VCaP (cell line): ENCODE data around the gene NR3C1.

Source experiments
- H3K27ac ChIP-seq: fragments of 450-650 bp; 2 replicates; pipeline ENCODE4 v1.5.1; 2017
- TF ChIP-seq, protein P1 (sequence below): fragments of 450-650 bp; conservative IDR thresholded peaks from 2 replicates; pipeline ENCODE4 v1.5.1; 2017; ENCODE audit warnings: mild to moderate bottlenecking, moderate library complexity

NR3C1 gene

DNA sequence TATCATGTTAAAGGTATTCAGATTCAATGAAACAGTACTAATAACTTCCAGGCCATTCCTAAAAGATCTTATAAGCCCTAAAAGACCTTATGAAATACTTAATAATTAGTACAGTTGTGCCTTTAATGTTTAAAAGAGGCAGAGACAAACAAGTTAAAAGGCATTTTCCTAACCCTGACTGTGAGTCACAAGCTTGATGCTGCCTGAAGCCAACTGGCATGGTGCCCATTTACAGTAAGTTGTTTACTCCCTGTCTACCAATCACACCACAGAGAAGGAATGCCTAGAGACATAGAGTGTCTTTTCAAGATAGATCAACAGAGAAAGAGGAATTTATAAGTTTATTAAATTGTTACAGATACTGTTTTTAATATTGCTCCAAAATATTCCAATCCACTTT, 47.8 kb downstream of the NR3C1 start:
- 0 out of 2 replicates have a peak overlapping the region, but pooled peaks have one; percentile 20 for H3K27ac ChIP-seq

DNA sequence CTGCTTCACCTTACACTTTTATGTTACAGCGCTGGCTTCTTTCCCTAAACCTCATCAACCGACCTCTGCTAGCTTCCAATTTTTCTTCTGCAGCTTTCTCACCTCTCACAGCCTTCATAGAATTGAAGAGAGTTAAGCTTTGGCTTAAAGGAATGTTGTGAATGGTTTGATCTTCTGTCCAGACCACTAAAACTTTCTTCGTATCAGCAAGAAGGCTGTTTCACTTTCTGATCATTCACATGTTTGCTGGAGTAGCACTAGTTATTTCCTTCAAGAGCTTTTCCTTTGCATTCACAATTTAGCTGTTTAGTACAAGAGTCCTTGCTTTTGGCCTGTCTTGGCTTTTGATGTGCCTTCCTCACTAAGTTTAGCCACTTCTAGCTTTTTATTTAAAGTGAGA, 49.5 kb downstream of the NR3C1 start:
- TF ChIP-seq, protein P1, sequence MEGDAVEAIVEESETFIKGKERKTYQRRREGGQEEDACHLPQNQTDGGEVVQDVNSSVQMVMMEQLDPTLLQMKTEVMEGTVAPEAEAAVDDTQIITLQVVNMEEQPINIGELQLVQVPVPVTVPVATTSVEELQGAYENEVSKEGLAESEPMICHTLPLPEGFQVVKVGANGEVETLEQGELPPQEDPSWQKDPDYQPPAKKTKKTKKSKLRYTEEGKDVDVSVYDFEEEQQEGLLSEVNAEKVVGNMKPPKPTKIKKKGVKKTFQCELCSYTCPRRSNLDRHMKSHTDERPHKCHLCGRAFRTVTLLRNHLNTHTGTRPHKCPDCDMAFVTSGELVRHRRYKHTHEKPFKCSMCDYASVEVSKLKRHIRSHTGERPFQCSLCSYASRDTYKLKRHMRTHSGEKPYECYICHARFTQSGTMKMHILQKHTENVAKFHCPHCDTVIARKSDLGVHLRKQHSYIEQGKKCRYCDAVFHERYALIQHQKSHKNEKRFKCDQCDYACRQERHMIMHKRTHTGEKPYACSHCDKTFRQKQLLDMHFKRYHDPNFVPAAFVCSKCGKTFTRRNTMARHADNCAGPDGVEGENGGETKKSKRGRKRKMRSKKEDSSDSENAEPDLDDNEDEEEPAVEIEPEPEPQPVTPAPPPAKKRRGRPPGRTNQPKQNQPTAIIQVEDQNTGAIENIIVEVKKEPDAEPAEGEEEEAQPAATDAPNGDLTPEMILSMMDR = no peak
- no peak overlapping the region for H3K27ac ChIP-seq

More for the DNA sequence above, 47.8 kb downstream of the NR3C1 start:
- TF ChIP-seq, protein P1 = no peak

DNA sequence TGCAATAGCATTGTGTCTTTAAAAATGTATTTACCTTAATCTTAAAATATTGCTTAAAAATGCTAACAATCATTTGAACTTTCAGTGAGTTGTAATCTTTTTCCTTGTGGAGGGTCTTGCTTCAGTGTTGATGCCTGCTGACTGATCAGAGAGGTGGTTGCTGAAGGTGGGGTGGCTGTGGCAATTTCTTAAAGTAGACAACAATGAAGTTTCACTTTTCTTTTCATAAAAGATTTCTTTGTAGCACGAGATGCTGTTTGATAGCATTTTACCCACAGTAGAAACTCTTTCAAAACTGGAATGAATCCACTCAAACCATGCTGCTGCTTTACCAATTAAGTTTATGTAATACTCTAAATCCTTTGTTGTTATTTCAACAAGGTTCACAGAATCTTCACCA, 50.8 kb downstream of the NR3C1 start:
- no peak overlapping the region for H3K27ac ChIP-seq
- TF ChIP-seq, protein P1 = no peak

DNA sequence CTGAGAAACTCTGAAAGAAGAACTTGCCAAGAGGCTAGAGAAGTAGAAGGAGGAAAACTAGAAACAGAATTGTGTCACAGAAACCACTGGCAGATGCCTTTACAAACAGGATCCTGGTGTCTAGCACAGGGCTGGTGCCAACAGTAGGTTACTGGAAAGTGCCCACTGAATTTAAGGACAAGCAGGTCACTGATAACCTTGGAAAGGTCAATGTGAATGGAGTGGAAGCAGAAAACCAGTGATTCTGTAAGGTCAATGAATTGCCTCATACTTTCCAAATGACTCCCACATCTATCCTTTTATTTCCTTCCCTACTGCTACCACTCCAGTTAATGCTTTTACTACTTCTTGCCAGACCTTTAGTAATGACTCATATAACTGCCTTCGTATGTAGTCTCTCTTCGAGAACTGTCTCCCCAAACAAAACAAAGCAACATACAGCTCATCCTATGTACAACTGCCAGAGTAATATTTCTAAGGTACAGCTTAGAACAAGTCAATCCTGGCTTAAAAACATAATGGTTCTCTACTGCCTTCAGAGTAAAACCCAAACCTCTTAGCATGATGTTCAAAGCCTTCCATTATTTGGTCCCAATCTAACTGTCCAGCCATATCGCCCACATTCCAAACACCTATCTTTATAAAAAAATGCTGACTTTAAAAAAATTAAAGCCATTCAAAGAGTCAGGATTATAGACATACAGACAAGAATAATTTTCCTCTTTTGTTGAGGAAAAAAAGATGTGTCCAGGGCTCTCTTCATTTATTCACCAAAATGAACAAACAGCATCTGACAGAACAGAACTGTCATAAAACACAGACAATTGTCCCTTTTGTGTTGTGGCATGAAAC, 52.5 kb downstream of the NR3C1 start:
- H3K27ac ChIP-seq = no peak overlapping the region
- TF ChIP-seq, protein P1 = no peak

DNA sequence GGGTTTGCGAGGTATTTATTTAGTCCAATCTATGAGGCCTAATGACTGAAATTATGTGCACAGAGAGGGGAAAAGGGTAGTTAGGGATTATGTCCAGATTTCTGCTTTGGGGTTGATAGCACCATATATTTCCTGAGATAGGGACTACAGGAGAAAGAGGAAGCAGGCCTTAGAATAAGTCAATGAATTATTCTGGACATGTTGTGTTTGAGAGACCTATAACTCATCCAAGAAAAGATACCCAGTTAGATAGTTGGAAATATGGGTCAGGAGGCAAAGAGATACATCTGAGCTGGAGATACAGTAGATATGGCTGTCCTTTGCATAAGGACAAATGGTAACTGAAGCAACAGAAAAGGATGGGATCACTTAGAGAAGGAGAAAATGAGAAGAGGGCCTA, 53.1 kb downstream of the NR3C1 start:
- TF ChIP-seq, protein P1 = no peak
- no peak overlapping the region for H3K27ac ChIP-seq

DNA sequence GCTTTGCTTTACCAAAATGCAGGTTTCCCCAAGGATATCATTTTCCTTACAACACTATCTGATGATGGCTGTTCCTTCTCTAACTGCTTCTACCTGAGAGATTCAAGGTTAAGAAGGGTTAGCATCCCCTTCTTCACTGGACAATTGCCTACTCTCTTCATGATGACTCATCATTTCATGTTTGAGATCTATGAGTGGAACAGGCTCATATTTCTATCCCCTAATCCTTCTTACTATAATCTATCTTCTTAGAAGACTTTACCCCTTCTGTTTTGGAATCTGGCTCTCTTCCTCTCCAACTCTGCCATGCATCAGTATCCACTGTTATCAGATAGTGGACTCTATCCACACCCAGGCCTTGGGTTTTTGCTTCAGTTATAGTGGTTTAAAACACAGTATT, 54.3 kb downstream of the NR3C1 start:
- TF ChIP-seq, protein P1 = no peak
- no peak overlapping the region for H3K27ac ChIP-seq

DNA sequence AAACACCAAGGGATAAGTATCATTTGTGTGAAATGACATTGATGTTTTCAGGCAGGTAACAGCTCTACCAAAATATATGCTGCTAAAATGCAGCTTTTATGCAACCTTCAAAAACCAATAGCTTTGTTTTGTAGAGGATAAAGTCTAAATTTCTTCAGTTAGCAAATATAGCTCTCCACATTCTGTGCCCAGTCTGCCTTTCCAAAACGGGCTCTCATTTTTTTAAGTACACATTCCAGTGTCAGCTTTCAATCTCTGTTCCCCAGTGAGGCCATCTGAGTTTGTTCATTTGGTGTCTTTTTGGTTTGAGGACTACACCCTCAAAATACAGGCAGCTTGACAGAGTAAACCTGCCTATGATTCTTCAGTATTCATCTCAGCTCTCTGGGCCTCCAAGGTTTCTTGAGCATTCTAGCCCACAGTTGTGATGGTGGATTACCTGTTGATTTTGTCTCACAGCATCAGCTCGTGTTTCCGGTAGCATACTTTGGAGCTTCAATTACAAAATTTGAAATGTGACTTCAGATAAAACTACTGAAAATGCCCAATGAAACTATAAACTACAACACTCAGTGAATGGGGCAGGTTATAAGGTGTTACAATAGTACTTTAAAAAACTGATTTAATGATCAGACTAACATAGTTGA, 55.7 kb downstream of the NR3C1 start:
- H3K27ac ChIP-seq = no peak overlapping the region
- TF ChIP-seq, protein P1 = no peak
